SHP77 treated with DMSO at 0.1 percent for 48 hours (cell line): ENCODE data around the gene MRPS6.
A peak's percentile ranks its signal among the peaks of the same experiment; 100 is the strongest.

ENCODE experiments used
- DNase-seq: peaks from one replicate; lab custom pipeline; 2025; lab: John Stamatoyannopoulos, UW

The MRPS6 gene

DNA sequence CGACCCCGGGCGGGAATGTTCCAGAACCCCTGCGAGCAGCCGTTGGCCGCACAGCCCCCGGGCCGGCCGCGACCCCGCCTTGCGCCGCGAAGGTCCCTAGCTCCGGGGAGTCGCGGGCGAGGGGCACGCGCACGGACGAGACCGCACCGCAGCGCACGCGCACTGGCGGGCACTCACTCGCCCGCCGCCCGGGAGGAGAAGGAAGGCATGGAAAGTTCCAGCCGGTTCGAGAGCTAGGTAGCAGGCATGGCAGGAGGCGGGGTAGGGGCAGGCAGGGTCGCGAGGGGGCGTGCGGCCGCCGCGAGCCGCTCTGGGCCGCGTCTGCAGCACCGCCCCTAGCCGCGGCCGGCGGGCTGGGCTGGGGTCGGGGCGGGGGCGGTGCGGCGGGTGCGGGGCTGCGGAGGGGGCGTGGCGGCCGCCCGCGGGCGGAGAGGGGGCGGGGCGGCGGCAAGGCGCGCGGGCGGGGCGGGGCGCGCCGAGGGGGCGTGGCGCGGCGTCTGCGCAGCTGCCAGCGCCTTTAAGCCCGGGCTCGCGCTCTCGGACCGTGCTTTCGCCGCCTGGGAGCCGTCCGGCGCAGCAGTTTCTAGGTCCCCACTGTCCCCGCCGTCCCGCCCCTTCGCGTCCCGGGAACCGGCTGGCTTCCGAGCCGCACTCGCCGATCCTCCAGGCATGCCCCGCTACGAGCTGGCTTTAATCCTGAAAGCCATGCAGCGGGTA is at the start of gene MRPS6, which contains the start of gene SLC5A3:
Gene MRPS6, plus strand, starts transcription at position 547 of the 717 bp plus-strand sequence. Its CDS starts 123 bp downstream, at position 670.
Gene SLC5A3, plus strand, starts transcription at position 547 of the 717 bp plus-strand sequence. CDS start 21,621 bp downstream, outside the sequence.
- peak; percentile 11 for DNase-seq

DNA sequence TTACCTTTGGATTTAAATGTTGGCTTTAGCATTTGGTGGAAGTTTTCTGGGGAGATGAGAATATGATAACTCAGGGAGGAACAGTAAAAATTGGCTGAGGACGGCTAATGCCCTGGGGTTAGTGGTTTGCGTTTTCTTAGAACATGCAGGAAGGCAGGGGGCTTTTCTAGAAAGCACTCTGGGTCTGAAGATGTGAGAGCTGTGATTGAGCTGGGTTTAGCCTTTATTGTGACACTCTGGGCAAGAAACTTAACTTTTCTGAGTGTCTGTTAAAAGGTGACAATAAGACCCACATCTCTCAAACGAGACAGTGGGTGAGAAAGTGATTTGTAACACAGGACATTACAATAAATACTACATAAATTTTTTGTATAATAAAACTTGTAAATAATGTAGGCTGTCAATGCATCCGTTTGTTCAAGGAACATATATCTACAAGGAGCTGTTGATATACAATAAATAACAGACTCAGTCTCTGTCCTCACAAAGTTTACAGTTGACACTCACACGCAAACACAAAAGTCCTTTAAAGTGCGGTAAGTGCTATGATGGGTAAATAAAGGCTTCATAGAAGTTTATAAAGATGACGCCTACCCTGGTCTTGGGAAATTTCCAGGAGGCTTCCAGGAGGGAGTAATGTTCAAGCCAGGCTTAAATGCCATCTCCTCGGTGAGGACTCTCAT is 49.5 kb upstream of the MRPS6 start:
- no peak for DNase-seq

DNA sequence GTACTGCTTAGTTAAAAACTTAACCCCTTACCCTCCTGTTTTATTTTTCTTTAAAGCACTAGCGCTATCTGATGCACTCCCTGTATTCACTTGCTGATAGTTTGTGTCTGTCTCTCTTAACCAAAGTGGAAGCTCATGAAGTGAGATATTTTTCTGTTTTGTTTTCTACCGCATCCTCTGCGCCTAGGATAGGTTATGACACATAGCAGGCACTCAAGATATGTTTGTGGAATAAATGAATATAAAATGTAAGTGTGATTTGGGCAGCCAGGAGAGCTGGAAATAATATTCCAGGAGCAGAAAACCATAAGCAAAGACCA is 49.0 kb upstream of the MRPS6 start:
- no peak for DNase-seq

DNA sequence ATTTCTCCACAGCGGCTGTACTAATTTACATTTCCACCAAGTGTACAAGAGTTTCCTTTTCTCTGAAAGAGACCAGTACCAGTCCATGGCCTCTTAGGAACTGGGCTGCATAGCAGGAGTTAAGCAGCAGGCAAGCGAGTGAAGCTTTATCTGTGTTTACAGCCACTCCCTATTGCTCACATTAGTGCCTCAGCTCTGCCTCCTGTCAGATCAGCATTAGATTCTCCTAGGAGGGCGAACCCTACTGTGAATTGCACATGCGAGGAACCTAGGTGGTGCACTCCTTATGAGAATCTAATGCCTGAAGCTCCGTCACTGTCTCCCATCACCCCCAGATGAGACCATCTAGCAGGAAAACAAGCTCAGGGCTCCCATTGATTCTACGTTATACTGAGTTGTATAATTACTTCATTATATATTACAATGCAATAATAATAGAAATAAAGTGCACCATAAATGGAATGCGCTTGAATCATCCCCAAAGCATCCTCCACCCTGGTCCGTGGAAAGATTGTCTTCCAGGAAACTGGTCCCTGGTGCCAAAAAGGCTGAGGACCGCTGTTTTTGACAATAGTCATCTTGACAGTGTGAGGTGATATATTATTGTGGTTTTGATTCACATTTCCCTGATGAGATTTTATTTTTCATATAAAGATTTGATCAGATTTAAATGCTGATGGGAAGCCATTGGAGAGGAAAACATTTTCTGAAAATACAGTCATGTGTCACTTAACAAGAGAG is 45.5 kb upstream of the MRPS6 start:
- no peak for DNase-seq

DNA sequence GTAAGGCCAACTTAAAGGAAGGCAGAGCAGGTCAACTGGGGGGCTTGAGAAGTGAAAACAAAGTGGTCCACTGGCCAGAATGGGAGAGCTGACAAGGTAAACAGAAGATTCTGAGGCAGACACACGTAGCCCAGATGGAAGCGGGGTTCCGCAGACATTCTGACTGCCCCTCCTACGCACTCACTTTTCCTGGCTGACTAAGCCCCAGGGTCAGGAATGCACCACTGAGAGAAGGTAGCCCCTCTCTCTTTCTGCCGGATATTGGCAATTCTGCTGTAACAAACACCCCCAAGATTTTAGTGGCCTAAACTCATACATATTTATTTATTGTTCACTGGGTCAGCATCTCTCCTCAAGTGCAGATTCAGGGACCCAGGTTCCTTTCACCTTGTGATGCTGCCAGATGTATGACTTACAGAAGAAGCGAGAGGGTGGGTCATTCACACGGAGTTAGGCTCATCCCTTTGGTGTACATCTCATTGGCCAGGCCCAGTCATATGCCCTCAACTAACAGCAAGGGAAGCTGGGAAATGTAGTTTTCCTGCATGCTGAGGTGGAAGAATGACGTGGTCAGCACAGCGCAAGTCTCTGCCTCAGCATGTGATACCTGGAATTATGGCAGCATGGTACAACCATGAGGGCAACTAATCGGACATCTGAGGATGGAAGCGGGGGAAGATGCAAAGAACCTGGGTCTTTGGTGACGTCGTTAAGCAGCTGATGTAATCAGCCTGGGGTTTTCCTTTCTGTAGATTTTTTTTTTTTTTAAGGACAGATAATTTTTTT is 43.4 kb upstream of the MRPS6 start:
- DNase-seq = peak; percentile 43

DNA sequence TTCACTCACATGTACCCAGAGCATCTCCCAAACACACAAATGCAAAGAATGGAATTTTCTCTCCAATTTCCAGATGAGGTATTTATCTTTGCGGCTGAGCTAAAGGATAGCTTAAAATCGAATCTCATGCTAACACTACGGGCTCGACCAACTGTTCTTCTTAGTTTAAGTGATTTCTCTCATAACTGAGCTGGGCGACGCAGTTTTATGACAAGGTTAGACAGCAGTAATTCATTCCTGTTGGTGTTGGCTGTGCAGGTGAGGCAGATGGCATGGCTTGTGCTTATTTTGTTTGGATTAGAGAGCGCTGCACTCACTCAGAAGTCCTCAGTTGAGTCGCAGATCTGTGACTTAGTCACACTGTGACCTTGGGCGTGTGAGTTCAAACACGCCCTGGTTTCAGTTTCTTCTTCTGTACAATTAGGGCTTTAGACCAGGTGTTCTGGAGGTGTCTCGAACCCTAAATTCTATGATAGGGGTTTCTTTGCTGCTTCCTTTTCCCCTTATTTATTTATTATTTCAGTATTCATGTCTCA is 41.5 kb upstream of the MRPS6 start:
- peak; percentile 51 for DNase-seq

DNA sequence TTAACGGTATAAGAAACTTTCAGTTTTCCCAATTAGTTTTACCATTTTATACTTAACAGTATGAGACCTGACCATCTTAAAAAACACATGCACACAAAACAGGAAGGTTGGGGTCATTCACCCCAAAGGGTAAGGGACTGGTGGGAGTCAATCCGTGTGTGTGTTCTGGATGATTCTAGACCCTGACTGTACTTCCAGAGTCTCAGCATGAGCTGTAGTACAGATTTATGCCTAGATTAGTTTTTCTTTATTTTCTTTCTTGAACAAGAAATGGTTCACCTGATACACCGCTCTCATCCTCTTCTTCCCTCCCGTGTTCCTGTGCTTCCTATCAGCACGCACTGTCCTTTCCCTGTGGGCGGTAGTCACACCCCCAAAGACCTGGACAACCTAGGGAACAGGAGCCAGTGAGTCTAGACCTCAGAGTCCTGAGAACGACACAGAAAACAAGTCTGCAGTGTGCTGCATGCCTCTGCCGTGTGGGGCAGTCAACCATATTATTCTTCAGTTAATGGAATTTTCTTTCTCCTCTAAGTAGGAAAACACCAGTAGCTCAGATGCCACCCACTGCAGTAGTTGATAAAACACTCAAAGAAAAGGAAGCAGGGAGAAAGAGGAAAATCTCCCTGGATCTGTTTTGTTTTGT is 38.9 kb upstream of the MRPS6 start:
- no peak for DNase-seq

DNA sequence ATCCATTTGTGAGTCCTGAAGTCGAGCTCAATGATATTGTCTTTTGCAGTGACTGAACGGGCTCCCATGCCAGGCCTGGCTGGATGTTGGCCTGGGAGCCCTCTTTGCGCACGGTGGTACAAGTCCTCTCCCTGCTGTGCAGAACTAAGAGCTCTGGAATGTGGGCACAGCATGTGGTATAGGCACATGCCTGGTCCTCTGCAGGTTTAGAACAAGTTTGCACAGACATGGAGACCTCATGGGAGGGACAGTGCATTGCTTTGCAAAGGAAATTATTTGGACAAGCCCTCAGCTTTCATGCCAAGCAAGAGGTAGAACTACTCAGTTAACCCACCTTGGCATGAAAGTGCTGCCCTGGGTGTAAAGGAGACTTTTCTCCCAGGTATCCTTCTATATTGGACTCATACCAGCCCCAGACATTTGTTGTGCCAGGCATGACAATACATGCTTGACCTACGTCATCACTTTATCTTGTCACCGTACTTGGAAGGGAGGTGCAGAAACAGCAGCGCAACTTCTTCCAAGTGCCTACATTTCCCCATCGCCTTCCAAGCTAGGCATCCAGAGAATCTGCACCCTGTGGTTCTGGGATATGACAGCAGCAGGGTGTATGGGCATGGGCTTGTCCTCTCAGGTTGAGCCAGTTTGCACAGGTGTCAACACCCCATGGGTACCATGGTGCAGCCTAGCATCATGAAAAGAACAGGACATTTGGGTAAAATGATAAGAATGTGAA is 37.6 kb upstream of the MRPS6 start:
- DNase-seq = no peak

DNA sequence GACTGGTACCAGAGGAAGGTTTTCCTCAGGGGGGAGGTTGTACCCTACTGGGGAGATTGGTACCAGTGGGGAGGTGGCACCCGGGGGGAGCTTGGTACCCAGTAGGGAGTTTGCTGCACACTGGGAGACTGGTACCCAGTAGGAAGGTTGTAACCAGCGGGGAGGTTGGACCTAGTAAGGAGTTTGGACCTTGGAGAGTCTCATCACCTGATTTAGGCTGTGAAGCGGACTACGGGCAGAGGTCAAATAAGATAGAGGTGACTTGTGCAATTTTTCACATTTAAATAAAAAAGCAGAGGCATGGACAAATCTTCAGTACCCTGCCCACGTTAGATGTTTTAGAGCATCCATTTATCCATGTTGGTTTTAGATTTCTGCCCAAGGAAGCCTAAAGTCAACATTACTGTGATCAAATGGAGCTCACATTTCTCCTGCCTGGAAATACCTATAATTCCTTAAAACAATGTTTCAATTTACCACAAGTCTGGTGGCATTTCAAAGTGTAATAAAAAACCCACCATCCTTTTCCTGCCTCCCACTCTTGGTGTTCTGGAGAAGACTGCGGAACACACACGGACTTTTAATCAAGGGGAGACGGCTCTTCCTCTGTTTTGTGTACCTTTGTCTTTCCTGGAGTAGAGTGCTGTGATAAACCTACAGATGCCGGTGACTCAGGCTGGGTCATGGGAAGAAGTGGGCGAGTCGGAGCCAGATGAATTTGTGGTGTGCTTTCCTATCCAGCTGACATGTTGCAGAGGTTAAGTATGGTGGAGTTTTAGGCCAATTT is 36.2 kb upstream of the MRPS6 start:
- no peak for DNase-seq

DNA sequence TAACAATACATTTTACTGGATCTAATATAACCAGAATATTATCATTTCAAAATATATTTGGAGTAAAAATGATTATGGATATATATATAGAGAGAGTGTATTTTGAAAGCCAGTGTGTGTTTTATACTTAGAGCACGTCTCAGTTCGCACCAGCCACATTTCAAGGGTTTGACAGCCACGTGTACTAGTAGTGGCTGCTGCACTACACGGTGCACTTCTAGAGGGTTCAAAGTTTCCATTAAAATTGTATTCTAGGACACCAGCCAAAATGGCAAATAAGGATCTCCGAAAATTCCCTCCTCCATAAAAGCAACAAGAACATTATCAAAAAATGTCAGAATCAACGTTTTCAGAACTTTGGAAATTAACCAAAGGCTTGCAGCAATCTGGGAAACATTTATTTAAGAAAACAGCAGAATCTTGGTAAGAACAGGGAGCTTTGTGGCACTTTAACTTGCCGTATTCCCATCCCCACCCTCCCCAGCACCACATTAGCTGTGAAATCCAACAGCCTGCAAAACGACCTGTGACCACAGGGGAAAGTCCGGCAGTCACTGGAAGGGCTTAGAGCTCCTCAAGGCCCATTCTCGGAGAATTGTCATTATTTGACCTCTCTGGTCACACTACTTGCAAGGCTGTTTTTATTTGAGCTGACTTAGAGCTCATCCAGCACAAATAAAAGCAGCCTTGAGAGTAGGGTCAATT is 33.5 kb upstream of the MRPS6 start:
- DNase-seq = no peak

DNA sequence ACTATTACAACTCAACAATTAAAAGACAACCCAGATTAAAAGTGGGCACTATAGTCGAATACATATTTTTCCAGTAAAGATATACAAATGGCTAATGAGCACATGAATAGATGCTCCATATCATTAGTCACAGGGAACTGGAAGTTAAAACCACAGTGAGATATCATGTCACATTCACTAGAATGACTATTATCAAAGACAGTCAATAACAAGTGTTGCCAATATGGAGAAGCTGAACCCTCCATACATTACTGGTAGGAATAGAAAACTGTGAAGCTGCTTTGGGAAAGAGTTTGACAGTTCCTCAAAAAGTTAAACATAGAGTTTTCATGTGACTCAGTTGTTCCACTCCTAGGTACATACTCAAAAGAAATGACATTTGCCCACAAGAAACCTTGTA is 30.6 kb upstream of the MRPS6 start:
- DNase-seq = no peak

DNA sequence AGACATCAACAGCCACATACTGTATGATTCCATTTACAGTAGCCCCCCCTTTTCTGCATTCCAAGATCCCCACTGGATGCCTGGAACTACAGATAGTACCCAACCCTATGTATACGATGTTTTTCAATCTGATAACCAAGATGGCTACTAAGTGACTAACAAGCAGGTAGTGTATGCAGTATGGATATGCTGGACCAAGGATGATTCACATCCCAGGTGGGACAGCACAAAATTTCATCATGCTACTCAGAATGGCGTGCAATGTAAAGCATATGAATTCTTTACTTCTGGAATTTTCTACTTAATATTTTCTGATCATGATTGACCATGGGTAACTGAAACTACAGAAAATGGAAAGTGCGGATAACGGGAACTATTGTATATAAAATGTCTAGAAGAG is 30.0 kb upstream of the MRPS6 start:
- DNase-seq = no peak

DNA sequence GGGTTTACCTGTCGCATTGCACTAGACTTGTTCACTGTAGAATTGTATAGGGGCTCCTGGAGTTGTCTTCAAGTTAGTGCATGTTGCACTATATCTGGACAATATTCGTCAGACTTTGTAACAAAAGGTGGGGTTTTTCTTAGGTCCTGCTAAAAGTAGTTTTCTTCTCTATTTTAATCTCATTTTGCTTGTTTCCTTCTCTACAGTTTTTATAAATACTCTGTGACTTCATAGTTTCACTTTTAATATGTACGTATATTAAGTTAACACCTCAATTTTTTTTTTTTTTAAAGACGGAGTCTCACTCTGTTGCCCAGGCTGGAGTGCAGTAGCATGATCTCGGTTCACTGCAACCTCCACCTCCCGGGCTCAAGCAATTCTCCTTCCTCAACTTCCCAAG is 26.5 kb upstream of the MRPS6 start:
- no peak for DNase-seq

DNA sequence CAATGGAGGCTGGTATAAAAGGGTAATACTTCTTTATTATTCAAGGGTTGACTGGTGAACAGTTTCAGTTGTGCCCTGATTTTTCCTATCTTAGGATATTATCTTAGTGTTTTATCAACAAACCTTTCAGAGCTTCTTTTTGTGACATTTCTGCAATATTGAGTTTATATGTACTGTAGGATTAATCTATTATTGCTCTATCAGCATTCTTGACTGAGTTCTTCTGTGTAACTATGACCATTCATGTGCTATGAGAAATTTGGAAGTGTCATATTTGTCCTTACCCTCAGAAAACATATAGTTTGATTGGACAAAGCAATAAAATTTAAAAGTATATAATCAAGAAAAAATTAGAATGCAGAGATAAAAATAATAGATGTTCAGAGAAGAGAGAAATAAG is 25.5 kb upstream of the MRPS6 start:
- no peak for DNase-seq

DNA sequence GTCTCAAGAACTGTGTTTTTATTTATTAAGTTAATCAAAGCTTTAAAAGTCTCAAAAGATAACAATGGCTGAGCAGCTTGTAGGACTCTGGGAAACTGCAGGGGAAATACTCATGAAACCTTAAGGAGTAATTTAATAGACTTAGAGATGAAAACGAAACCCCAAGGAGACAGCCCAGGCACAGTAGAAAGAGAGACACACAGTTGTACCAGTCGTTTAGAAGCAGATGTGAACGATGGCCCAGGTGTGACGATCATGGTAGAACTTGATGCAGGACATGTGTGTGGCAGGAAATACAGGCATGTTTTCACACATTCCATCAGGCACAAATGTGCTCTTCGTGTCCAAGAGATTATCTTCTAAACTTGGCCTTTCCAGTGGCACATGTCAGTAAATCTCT is 21.2 kb upstream of the MRPS6 start:
- no peak for DNase-seq

DNA sequence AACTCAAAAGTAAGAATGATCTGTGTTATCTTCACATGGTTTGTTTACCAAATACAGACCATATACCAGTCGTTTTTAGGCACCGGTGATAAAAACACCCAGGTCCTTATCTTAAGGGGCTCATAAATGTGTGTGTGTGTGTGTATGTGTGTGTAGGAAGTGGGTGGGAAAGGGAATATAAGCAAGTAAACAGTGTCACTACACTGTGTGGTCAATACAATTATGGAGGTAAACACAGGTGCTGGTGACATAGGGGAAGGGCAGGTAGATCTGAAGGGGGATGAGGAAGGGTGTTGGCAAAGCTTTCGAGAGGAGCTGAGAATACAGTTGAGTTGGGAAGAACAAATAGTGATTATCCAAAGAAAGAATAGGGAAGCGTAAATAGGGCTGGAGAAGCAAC is 19.1 kb upstream of the MRPS6 start:
- DNase-seq = no peak

DNA sequence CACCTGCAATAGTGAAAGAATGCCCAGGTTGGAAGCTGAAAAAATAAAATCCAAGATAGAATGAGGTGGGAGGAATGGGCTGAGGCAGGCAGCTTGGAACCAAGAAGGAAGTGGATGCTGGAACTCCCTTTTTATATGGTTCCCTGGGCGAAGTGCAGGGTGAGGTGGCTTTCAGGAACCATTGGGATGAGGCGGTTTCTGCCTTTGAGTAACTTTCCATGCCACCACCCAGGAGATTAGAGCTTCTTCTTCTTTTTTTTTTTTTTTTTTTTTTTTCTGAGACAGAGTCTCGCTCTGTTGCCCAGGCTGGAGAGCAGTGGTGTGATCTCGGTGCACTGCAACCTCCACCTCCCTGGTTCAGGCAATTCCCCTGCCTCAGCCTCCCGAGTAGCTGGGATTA is 17.8 kb upstream of the MRPS6 start:
- no peak for DNase-seq

DNA sequence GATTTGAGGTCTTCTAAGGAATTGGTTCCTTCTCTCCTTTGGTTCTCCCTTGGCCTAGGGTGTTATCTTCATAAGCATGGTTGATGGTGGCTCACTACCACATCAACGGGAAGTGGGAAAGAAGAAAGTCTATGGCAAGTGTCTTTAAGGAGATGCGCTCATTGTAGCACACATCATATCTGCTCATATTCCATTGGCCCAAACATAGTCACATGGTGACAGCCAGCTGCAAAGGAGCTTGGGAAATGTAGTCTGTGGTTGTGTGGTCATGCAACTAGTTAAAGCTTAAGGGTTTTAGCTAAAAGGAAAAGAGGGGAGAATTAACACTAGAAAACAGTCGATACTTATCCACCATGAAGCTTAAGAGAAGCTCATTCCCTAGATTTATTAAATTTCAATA is 11.4 kb upstream of the MRPS6 start:
- no peak for DNase-seq

DNA sequence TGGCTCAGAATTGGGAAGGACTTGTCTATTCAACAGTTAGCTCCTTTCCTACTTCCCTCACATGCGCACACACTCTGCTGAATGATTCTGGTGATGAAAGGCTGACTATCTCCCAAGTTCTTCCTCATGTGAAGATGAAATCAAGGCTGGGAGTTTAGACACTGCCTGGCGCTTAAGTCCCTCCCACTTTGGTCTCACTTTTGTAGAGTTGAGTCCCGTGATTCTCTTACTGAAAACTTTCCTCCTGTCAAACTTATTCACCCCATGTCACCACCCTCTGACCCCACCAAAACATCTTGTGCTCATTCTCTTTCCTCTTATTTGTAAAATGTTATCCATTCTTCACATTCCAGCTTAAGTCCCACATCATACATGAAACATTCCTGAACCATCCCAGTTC is 8.4 kb upstream of the MRPS6 start:
- DNase-seq = no peak
